ENCODE results near the gene CAVIN4.

GRCh38 chr9:100555471-100555870, 22.4 kb upstream of the CAVIN4 start:
- TF ChIP-seq CTCF (IDR thresholded peaks at IDR 0.05) = no peak
- no peak for TF ChIP-seq POLR2A (IDR thresholded peaks at IDR 0.05)

All from ovary (tissue), 3 donors.